MM.1S (cell line): ENCODE data around the gene DTNB.
"Not testable (repeated sequence)": the region's sequence is repeated elsewhere in the genome, so short reads cannot be mapped to it uniquely, and the experiment has no call there.

Source experiments
- CTCF ChIP-seq: fragments of 300-600 bp; sonication (generic); IDR thresholded peaks from 2 replicates; pipeline ENCODE4 v1.5.1; 2016; ENCODE audit warnings: antibody characterized with exemption, low read length, mixed read lengths
- EZH2 ChIP-seq: fragments of 300-600 bp; sonication (generic); optimal IDR thresholded peaks from 2 replicates; pipeline ENCODE3; 2017; ENCODE audit warnings: low read depth, mild to moderate bottlenecking, antibody characterized with exemption, low read length, mixed read lengths
- EZH2phosphoT487 ChIP-seq: fragments of 300-600 bp; sonication (generic); IDR thresholded peaks from 2 replicates; pipeline ENCODE4 v1.6.1; 2018; ENCODE audit warnings: antibody characterized with exemption, low read length

- not testable (repeated sequence) for TF ChIP-seq CTCF, EZH2phosphoT487, EZH2
Observed at GRCh38 chr2:25403120-25403760, 270.1 kb downstream of the DTNB start.
